Measurements from ENCODE around the gene TRIM66.

The TRIM66 gene

DNA sequence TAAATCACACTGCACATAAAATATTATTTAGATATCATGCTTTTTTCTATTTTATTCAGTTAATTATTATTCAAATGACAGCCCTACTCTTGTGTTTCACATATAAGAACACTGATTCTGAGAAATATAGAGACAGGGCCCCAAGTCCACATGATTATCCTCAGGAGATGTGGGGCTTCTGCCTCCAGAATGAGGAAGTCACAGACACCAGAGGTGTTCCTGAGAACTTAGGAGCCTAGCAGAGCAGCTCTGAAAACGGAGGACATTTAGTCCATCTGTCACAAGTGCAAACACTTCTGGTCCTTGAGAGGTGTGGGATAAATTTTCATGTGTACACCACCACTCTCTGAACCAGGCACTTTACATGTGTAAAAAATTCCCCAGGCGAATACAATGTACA lies 26.2 kb downstream of the TRIM66 start:
- H3K36me3 Mint-ChIP-seq (ENCODE audit: insufficient read depth): peaks cover 9% of the 10 kb centered on the region
- H3K27ac Mint-ChIP-seq (ENCODE audit: low read depth): no peak overlapping the region
- no peak overlapping the region for H3K4me3 Mint-ChIP-seq
- no peak for ATAC-seq (replicated peaks; ENCODE audit: extremely low read depth, poor library complexity, severe bottlenecking)
- DNase-seq (ENCODE audit: low spot score in 2 of 2): no peak
- H3K4me1 Mint-ChIP-seq: no peaks in the 10 kb centered on the region
- H3K9me3 Mint-ChIP-seq: no peaks in the 10 kb centered on the region
- no peaks in the 10 kb centered on the region for H3K27me3 Mint-ChIP-seq

DNA sequence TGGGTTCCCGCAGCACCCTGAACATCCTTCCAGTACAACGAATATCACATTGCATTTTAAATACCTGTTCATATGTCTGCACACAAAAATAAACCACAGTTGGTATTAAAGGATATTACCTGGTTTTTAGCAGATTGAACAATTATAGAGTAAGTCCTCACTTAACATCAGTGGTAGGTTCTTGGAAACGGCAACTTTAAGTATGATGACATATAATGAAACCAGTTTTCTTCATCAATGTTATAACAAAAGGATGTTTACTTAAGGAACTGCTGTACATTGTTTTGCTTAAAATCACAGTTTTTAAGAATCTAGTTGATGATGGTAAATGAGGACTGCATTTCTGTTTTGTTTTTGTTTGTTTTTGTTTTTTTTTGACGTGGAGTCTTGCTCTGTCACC lies 28.0 kb downstream of the TRIM66 start:
- Mint-ChIP-seq H3K4me1 (no peaks in the 10 kb centered on the region), H3K27ac (ENCODE audit: low read depth) (no peak overlapping the region), H3K27me3 (no peaks in the 10 kb centered on the region), H3K9me3 (no peaks in the 10 kb centered on the region), H3K4me3 (no peak overlapping the region), H3K36me3 (ENCODE audit: insufficient read depth) (peaks cover 5% of the 10 kb centered on the region)
- DNase-seq (ENCODE audit: low spot score in 2 of 2) (no peak), ATAC-seq (replicated peaks; ENCODE audit: extremely low read depth, poor library complexity, severe bottlenecking) (no peak)

DNA sequence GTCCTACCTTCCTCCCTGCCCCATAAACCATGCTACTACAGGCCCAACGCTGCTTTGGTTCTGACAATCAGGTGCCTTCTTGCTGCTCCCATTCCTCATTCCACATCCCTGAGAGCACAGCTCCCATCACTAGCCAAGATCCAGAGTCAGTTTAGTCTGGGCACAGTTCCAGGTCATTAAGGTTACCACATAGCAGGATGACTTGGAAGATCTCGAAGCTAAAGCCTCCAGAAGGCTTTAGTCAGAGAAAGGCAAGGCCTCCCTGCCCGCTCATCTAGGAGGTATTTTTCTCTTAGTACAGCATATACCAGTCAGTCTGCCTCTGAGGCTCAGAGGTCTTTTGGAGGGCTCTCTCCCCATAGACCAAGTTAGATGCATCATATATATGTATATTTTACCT lies 30.3 kb downstream of the TRIM66 start:
- Mint-ChIP-seq H3K36me3 (ENCODE audit: insufficient read depth) (peaks cover 11% of the 10 kb centered on the region), H3K4me1 (no peaks in the 10 kb centered on the region), H3K27ac (ENCODE audit: low read depth) (no peak overlapping the region), H3K9me3 (no peaks in the 10 kb centered on the region), H3K4me3 (no peak overlapping the region), H3K27me3 (no peaks in the 10 kb centered on the region)
- ATAC-seq (replicated peaks; ENCODE audit: extremely low read depth, poor library complexity, severe bottlenecking) (no peak), DNase-seq (ENCODE audit: low spot score in 2 of 2) (no peak)

DNA sequence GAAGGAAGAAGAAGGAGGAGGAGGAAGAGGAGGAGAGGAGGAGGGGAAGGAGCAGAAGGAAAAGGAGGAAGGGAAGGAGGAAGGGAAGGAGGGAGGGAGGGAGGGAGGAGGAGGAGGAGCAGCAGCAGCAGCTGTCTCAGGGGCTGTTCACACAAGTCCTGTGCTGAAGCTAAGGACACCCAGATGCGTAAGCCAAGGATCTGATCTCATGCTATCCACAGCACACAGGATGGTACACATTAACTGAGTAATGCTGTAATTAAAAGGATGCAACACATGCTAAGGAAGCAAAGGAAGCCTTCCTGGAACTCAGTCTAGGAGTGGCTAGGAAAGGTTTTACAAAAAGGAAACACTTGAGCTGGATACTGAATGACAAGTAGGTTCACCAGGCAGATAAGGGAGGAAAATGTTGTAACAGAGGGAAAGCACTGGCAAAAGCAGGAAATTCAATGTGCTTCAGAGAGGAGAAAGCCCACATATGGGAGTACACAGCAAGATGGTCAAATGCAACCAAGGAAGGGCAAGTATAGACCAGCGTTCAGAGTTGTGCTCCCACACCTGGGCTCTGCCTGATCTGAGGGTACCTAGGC lies 32.0 kb downstream of the TRIM66 start:
- Mint-ChIP-seq H3K36me3 (ENCODE audit: insufficient read depth) (peaks cover 17% of the 10 kb centered on the region), H3K4me1 (no peaks in the 10 kb centered on the region)
- no peak for ATAC-seq (replicated peaks; ENCODE audit: extremely low read depth, poor library complexity, severe bottlenecking)

DNA sequence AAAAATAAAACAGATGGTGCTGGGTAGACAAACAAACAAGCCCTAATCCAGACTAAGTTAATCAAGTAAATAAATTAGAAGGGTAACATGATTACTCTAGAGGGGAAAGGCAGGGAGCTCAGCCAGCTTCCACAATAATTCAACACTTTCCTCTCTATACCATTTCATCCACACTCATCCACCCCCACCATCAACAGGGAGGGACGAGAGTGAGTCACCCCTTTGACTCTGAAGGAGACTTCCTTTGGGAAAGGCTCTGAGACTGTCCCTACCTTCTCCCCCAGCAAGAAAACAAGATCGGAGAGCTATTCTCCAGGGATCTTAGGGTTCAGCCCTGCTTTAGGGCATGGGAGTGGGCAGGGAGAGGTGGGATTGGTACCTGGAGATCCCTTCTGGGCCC lies 33.1 kb downstream of the TRIM66 start:
- Mint-ChIP-seq H3K9me3 (no peaks in the 10 kb centered on the region), H3K4me3 (no peak overlapping the region), H3K4me1 (no peaks in the 10 kb centered on the region), H3K36me3 (ENCODE audit: insufficient read depth) (peaks cover 17% of the 10 kb centered on the region), H3K27ac (ENCODE audit: low read depth) (no peak overlapping the region), H3K27me3 (no peaks in the 10 kb centered on the region)
- ATAC-seq (replicated peaks; ENCODE audit: extremely low read depth, poor library complexity, severe bottlenecking) (no peak), DNase-seq (ENCODE audit: low spot score in 2 of 2) (no peak)

More for the DNA sequence above, 32.0 kb downstream of the TRIM66 start:
- DNase-seq (ENCODE audit: low spot score in 2 of 2): no peak
- no peaks in the 10 kb centered on the region for H3K27me3 Mint-ChIP-seq
- H3K27ac Mint-ChIP-seq (ENCODE audit: low read depth): no peak overlapping the region
- H3K4me3 Mint-ChIP-seq: no peak overlapping the region
- H3K9me3 Mint-ChIP-seq: no peaks in the 10 kb centered on the region

DNA sequence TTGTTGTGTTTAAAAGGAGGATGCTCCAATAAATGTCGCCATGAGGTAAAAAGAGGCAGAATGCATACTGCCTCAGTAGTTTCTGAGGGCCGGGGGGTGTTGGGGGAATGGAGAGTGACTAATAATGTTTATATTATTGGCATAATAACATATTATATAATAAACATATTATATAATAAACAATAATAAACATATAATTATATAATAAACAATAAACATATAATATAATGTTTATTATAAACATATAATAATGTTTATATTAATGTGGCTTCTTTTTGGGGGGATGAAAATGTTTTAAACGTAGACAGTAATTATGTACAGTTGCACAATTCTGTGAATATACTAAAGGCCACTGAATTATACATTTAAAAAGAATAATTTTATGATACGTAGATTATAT lies 35.6 kb downstream of the TRIM66 start:
- ATAC-seq (replicated peaks; ENCODE audit: extremely low read depth, poor library complexity, severe bottlenecking): no peak
- Mint-ChIP-seq H3K27me3 (no peaks in the 10 kb centered on the region), H3K27ac (ENCODE audit: low read depth) (no peak overlapping the region), H3K36me3 (ENCODE audit: insufficient read depth) (peaks cover 17% of the 10 kb centered on the region), H3K4me1 (no peaks in the 10 kb centered on the region), H3K4me3 (no peak overlapping the region), H3K9me3 (no peaks in the 10 kb centered on the region)
- DNase-seq (ENCODE audit: low spot score in 2 of 2): no peak

DNA sequence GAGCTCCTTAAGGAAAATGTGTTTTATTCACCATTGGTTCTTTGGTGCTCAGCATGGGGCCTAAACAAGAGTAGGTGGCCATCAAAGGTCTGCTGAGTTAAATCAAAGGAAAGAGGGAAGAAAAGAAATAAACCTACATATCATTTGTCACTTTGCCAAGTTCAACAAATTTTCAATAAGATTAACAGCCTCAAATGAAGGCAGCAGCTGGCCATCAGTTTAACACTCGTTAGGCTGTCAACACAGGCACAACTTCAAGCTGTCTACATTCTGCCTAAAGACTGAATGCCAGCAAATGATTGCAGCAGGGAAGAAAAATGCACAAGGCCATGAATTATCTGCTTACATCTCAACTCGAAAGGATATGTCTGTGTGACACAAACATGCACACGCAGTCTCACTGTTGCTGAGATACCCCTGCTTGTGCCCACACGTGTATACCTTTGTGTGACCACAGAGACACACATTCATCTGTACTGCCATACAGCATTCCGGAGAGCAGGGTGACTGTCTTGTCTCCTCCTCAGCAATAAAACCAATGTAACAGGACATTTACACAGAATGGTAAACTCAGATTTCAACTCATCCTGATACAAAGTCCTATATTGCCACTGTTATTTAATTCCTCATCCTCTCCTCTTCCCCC lies 40.1 kb downstream of the TRIM66 start:
- Mint-ChIP-seq H3K27ac (ENCODE audit: low read depth) (peak overlapping the region; percentile 23), H3K4me3 (no peak overlapping the region), H3K36me3 (ENCODE audit: insufficient read depth) (peaks cover 17% of the 10 kb centered on the region), H3K9me3 (no peaks in the 10 kb centered on the region), H3K4me1 (no peaks in the 10 kb centered on the region), H3K27me3 (no peaks in the 10 kb centered on the region)
- DNase-seq (ENCODE audit: low spot score in 2 of 2): no peak
- no peak for ATAC-seq (replicated peaks; ENCODE audit: extremely low read depth, poor library complexity, severe bottlenecking)

DNA sequence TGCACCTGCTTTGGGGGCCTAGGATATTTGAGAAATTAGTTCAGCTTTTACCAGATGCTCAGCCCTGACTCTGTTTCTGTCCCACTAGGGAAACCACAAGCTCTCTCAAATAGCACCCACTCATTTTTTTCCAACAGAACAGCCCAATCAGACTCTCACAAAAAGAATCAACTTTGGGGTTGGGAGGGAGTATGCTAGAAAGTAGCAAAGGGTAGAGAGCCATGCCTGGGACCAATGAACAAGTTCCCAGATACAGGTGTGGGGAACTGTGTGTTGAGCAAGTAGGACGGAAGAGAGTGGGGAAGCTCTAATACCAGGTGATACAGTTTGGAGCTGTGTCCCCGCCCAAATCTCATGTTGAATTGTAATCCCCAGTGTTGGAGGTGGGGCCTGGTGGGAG lies 41.1 kb downstream of the TRIM66 start:
- DNase-seq (ENCODE audit: low spot score in 2 of 2) (no peak), ATAC-seq (replicated peaks; ENCODE audit: extremely low read depth, poor library complexity, severe bottlenecking) (no peak)
- Mint-ChIP-seq H3K27me3 (no peaks in the 10 kb centered on the region), H3K4me1 (no peaks in the 10 kb centered on the region), H3K36me3 (ENCODE audit: insufficient read depth) (peaks cover 11% of the 10 kb centered on the region), H3K27ac (ENCODE audit: low read depth) (no peak overlapping the region), H3K4me3 (no peak overlapping the region), H3K9me3 (no peaks in the 10 kb centered on the region)

DNA sequence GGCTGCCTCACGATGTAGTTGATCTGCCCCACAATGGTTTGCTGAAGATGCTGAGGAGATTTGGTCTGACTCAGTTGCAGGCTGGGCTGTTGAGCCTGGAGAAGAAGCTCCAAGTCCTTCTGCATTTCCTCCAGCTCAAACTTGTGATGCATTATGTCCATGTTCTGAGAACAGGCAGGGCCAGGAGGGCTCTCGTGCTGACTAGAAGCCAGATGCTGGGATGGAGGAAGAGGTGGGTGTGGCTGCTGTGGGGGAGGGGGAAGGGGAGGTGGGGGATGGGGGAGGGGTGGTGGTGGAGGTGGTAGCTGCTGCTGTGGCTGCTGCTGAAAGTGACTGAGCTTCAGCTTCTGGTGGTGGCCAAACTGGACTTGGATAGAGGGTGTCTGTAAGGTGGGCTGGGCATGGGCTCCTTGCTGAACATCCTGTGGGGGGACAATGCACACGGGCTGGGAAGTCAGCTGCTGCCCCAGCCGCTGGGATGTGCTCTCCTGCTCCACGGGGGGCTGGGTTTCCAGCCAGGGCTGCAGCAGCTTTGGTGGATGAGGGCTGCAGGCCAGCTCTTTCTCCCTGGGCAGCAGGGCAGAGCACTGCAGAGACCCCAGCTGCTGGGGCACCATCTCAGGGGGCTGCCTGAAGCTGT lies 42.1 kb downstream of the TRIM66 start:
- no peaks in the 10 kb centered on the region for H3K9me3 Mint-ChIP-seq
- no peaks in the 10 kb centered on the region for H3K27me3 Mint-ChIP-seq
- no peak for DNase-seq (ENCODE audit: low spot score in 2 of 2)
- H3K27ac Mint-ChIP-seq (ENCODE audit: low read depth): no peak overlapping the region
- no peak overlapping the region for H3K4me3 Mint-ChIP-seq
- ATAC-seq (replicated peaks; ENCODE audit: extremely low read depth, poor library complexity, severe bottlenecking): no peak
- no peaks in the 10 kb centered on the region for H3K4me1 Mint-ChIP-seq
- peaks cover 9% of the 10 kb centered on the region for H3K36me3 Mint-ChIP-seq (ENCODE audit: insufficient read depth)

DNA sequence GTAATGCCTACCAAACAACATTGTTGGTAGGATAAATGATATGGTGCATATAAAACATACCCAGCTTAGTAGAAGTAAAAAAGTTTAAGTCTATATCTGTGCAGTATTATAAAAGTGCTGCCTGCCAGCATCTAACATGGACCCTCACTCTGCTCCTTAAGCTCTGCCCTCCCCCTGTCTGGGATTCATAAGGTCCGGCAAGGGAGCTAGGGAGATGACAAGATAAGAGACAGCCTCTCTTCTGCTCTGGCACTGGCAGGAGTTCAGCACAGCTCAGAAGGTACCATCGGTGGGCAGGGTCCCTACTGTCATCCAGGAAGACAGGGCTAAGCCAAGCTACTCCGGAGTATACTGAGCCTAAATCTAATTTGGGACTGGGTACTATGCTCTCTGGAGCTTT lies 42.8 kb downstream of the TRIM66 start:
- no peak overlapping the region for H3K4me3 Mint-ChIP-seq
- H3K4me1 Mint-ChIP-seq: no peaks in the 10 kb centered on the region
- no peak for DNase-seq (ENCODE audit: low spot score in 2 of 2)
- H3K9me3 Mint-ChIP-seq: no peaks in the 10 kb centered on the region
- H3K36me3 Mint-ChIP-seq (ENCODE audit: insufficient read depth): peaks cover 9% of the 10 kb centered on the region
- H3K27ac Mint-ChIP-seq (ENCODE audit: low read depth): no peak overlapping the region
- no peak for ATAC-seq (replicated peaks; ENCODE audit: extremely low read depth, poor library complexity, severe bottlenecking)
- H3K27me3 Mint-ChIP-seq: no peaks in the 10 kb centered on the region

DNA sequence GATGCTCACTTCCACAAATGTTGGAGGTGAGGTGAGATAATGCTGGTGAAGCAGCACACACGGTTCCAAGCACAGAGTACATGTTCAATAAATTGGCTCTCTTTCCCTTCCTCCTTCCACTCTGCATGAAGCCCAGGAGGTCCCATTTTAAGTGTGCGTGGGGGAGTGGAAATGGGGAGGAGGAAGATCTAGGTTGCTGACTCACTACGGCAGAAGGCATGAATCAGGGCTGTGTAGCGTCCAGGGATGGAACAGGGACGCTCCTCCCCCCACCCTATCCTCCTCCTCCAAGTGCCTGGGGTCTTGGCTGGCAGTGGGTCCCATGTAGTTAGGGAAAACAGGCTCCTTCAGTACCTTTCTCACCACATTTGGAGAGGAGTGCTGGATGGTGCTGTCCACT lies 44.2 kb downstream of the TRIM66 start:
- Mint-ChIP-seq H3K9me3 (no peaks in the 10 kb centered on the region), H3K27me3 (no peaks in the 10 kb centered on the region), H3K4me3 (no peak overlapping the region), H3K36me3 (ENCODE audit: insufficient read depth) (peaks cover 11% of the 10 kb centered on the region), H3K4me1 (no peaks in the 10 kb centered on the region), H3K27ac (ENCODE audit: low read depth) (no peak overlapping the region)
- ATAC-seq (replicated peaks; ENCODE audit: extremely low read depth, poor library complexity, severe bottlenecking) (no peak), DNase-seq (ENCODE audit: low spot score in 2 of 2) (no peak)

DNA sequence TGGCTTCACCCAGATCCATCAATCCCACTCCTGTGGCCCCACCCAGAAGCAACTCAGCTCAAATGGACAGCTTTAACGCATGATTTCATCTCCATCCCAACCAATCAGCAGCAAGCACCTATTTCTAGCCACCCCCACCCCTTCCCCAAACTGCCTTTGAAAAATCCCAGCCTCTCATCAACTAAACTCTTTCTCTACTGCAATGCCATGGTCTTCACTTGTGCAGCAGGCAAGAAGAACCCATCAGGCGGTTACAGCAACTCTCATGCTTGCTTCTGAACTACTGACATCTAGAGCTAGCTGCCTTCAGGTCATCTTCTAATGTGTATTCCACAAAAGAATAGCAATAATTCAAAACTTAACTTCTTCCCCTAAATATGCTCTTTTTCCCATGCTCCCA lies 46.3 kb downstream of the TRIM66 start:
- no peak overlapping the region for H3K4me3 Mint-ChIP-seq
- ATAC-seq (replicated peaks; ENCODE audit: extremely low read depth, poor library complexity, severe bottlenecking) (no peak), DNase-seq (ENCODE audit: low spot score in 2 of 2) (no peak)
- H3K27ac Mint-ChIP-seq (ENCODE audit: low read depth): no peak overlapping the region
- no peaks in the 10 kb centered on the region for H3K27me3 Mint-ChIP-seq
- no peaks in the 10 kb centered on the region for H3K4me1 Mint-ChIP-seq
- H3K9me3 Mint-ChIP-seq: no peaks in the 10 kb centered on the region
- peaks cover 11% of the 10 kb centered on the region for H3K36me3 Mint-ChIP-seq (ENCODE audit: insufficient read depth)

DNA sequence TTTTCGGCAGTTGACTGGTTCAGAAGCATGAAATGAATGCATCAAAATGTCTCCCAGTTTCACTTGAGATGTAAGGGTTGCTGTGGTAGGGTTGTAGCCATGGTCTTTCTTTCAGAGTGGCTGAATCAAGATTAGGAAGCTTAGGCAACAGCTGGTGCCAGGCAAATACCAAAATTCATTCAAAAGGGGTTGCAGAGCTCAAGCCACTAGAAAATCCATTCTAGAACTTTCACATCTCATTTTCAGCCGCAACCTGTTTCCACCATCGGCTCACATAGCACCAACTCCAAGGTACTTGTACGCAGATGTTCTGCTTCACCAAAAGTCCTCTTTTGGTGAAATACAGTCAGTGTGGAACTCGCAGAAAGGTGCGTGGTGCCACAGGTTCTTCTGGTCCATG lies 48.0 kb downstream of the TRIM66 start:
- H3K27me3 Mint-ChIP-seq: no peaks in the 10 kb centered on the region
- no peaks in the 10 kb centered on the region for H3K4me1 Mint-ChIP-seq
- H3K9me3 Mint-ChIP-seq: no peaks in the 10 kb centered on the region
- peaks cover 7% of the 10 kb centered on the region for H3K36me3 Mint-ChIP-seq (ENCODE audit: insufficient read depth)
- H3K4me3 Mint-ChIP-seq: no peak overlapping the region
- no peak for DNase-seq (ENCODE audit: low spot score in 2 of 2)
- no peak overlapping the region for H3K27ac Mint-ChIP-seq (ENCODE audit: low read depth)
- ATAC-seq (replicated peaks; ENCODE audit: extremely low read depth, poor library complexity, severe bottlenecking): no peak
